Thyroid gland (tissue), 4 donors: ENCODE results near the gene DCLK2. TPM values are rescaled to one million over a fixed set of nuclear protein-coding genes. Genes with fewer than 3 reads are reported as not detected.

Source experiments
- DNase-seq, 2 donors: peaks; one replicate each; pipeline ENCODE4 v3.0.0-alpha.2; 2019
- H3K27ac ChIP-seq, 3 donors: fragments of 200-600 bp; sonication (generic); 1 replicate in 2 of 3; 2 replicates in 1 of 3; pipeline ENCODE4 v1.5.1; 2016 to 2019; ENCODE audit warnings: mild to moderate bottlenecking in 1 of 3, moderate library complexity in 1 of 3
- H3K27me3 ChIP-seq: fragments of 200-600 bp; sonication (generic); one replicate; pipeline ENCODE4 v1.5.1; 2019
- H3K36me3 ChIP-seq, 2 donors: fragments of 200-600 bp; sonication (generic); one replicate each; pipeline ENCODE4 v1.5.1; 2016 to 2019
- H3K4me1 ChIP-seq, 2 donors: fragments of 200-600 bp; sonication (generic); one replicate each; pipeline ENCODE4 v1.5.1; 2017 to 2019
- H3K4me3 ChIP-seq, 3 donors: fragments of 200-600 bp; sonication (generic); replicated peaks in 1 of 3; 1 replicate in 2 of 3; 2 replicates in 1 of 3; pipeline ENCODE4 v1.5.1; 2016; ENCODE audit warnings: mild to moderate bottlenecking in 1 of 3
- H3K9me3 ChIP-seq: fragments of 200-600 bp; sonication (generic); one replicate; pipeline ENCODE4 v1.5.1; 2017
- POLR2A ChIP-seq, 2 donors: fragments of 450-650 bp; IDR thresholded peaks; one replicate each; pipeline ENCODE4 v1.6.1; 2017; ENCODE audit warnings: antibody characterized with exemption in 2 of 2, mild to moderate bottlenecking in 2 of 2, moderate library complexity in 1 of 2
- WGBS, 2 donors: methylation state at CpG; one replicate each; pipeline ENCODE4 v1.1.5; 2017; 5-methylcytosine and 5-hydroxymethylcytosine counted together
- intact Hi-C: fragments of 100-400 bp; cut with DNase I; formaldehyde crosslinking; loops from one replicate; pipeline ENCODE4 v1.15.1; 2023
- total RNA-seq, 4 donors: library from RNA; depleted of rRNA; stranded (reverse); fragments of >200 nt; gene quantifications; one replicate each; pipeline ENCODE4 v1.2.3, GENCODE V29; 2016
- TF ChIP-seq, protein P1 (sequence below), 6 experiments: fragments of 200-600 bp in 3 of 6; fragments of 450-650 bp in 3 of 6; sonication (generic) in 3 of 6; IDR thresholded peaks; one replicate each; pipeline ENCODE4 v1.5.1; 2016 to 2019; ENCODE audit warnings: antibody characterized with exemption in 6 of 6, mild to moderate bottlenecking in 2 of 6, inconsistent platforms in 1 of 6, moderate library complexity in 1 of 6

The DCLK2 gene
- total RNA-seq, 4 donors from 2014 or later, result 6.6 to 19.7 (median 12.3) TPM

DNA sequence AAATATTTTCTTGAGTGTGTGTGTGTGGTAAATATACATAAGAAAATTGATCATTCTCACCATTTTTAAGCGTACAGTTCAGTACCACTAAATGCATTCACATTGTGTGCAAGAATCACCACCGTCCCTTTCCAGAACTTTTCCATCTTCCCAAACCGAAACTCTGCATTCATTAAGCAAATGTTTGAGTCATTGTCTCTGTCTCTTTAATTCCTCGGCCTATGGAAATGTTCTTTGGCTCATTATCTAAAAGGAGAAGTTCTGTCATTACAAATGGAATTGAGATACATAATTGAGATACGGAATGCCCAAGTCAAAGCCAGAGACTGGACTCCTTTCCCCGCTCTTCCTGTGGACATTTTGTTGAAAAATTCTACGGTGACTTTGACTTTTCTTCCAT, 168.9 kb downstream of the DCLK2 start:
- Histone ChIP-seq H3K36me3 (peaks cover 0 to 5% of the 10 kb centered on the region in 2 donors), H3K27ac (no peak overlapping the region), H3K4me3 (no peak overlapping the region), H3K9me3 (no peaks in the 10 kb centered on the region), H3K4me1 (peaks cover 0 to 7% of the 10 kb centered on the region in 2 donors), H3K27me3 (no peaks in the 10 kb centered on the region)
- intact Hi-C loops, result loop anchor here (10.0 kb wide), 2 partner anchors 232 to 262 kb away; no protein-coding TSS in a partner anchor
- DNase-seq, result no peak
- WGBS, 2 donors, result 97 to 98% methylated on average over 7 of the region's 7 CpGs
- no peak for TF ChIP-seq POLR2A (IDR thresholded peaks at IDR 0.05)
- TF ChIP-seq, protein P1, sequence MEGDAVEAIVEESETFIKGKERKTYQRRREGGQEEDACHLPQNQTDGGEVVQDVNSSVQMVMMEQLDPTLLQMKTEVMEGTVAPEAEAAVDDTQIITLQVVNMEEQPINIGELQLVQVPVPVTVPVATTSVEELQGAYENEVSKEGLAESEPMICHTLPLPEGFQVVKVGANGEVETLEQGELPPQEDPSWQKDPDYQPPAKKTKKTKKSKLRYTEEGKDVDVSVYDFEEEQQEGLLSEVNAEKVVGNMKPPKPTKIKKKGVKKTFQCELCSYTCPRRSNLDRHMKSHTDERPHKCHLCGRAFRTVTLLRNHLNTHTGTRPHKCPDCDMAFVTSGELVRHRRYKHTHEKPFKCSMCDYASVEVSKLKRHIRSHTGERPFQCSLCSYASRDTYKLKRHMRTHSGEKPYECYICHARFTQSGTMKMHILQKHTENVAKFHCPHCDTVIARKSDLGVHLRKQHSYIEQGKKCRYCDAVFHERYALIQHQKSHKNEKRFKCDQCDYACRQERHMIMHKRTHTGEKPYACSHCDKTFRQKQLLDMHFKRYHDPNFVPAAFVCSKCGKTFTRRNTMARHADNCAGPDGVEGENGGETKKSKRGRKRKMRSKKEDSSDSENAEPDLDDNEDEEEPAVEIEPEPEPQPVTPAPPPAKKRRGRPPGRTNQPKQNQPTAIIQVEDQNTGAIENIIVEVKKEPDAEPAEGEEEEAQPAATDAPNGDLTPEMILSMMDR (IDR thresholded peaks at IDR 0.05), result no peak

- no peak for TF ChIP-seq POLR2A (IDR thresholded peaks at IDR 0.05)
- TF ChIP-seq, protein P1 (IDR thresholded peaks at IDR 0.05), result no peak
- Histone ChIP-seq H3K27me3 (no peaks in the 10 kb centered on the region), H3K4me3 (no peak overlapping the region), H3K9me3 (no peaks in the 10 kb centered on the region), H3K36me3 (peaks cover 0 to 5% of the 10 kb centered on the region in 2 donors), H3K27ac (no peak overlapping the region), H3K4me1 (peaks cover 0 to 7% of the 10 kb centered on the region in 2 donors)
- no peak for DNase-seq
- WGBS, 2 donors, result 84 to 86% methylated on average over 4 of the region's 4 CpGs
- intact Hi-C loops, result loop anchor here (10.0 kb wide), 2 partner anchors 233 to 263 kb away; no protein-coding TSS in a partner anchor
Measured at GRCh38 chr4:150248181-150248580, 169.9 kb downstream of the DCLK2 start.

GRCh38 chr4:150250293-150250997, 172.2 kb downstream of the DCLK2 start:
- peaks cover 0 to 5% of the 10 kb centered on the region in 2 donors for H3K36me3 ChIP-seq
- WGBS, 2 donors, result 87 to 89% methylated on average over 7 to 9 of the region's 9 CpGs

DNA sequence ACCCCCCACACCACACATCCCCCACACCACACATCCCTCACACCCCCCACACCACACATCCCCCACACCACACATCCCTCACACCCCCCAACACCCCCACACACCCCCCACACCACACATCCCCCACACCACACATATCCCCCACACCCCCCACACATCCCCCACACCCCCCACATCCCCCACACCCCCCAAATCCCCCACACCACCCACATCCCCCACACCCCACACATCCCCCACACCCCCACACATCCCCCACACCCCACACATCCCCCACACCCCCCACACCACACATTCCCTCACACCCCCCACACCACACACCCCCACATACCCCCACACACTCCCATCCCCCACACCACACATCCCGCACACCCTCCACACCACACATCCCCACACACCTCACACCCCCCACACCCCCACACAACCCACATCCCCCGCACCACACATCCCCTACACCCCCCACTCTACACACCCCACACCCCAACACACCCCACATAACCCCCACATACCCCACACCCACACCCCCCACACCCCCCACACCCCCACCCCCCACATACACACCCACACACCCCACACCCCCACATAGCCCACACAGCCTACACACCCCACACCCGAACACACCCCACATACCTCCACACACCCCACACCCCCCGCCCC, 172.9 kb downstream of the DCLK2 start:
- Histone ChIP-seq H3K9me3 (no peaks in the 10 kb centered on the region), H3K27me3 (no peaks in the 10 kb centered on the region), H3K36me3 (peaks cover 0 to 5% of the 10 kb centered on the region in 2 donors), H3K27ac (no peak overlapping the region), H3K4me1 (no peaks in the 10 kb centered on the region), H3K4me3 (no peak overlapping the region)
- intact Hi-C loops, result no loop called here
- WGBS, 2 donors, result 100% methylated on average over 1 of the region's 4 CpGs; no CpG with 5 or more reads in 1 of the 2 donors
- TF ChIP-seq POLR2A (IDR thresholded peaks at IDR 0.05), result no peak
- TF ChIP-seq, protein P1 (IDR thresholded peaks at IDR 0.05), result no peak
- DNase-seq, result no peak

More at GRCh38 chr4:150250293-150250997, 172.2 kb downstream of the DCLK2 start:
- Histone ChIP-seq H3K4me1 (no peaks in the 10 kb centered on the region), H3K4me3 (no peak overlapping the region), H3K9me3 (no peaks in the 10 kb centered on the region), H3K27ac (no peak overlapping the region), H3K27me3 (no peaks in the 10 kb centered on the region)
- no peak for DNase-seq
- TF ChIP-seq, protein P1 (IDR thresholded peaks at IDR 0.05), result no peak
- TF ChIP-seq POLR2A (IDR thresholded peaks at IDR 0.05), result no peak
- intact Hi-C loops, result no loop called here

GRCh38 chr4:150251752-150252190, 173.5 kb downstream of the DCLK2 start:
- TF ChIP-seq, protein P1 (IDR thresholded peaks at IDR 0.05), result no peak
- no peak for TF ChIP-seq POLR2A (IDR thresholded peaks at IDR 0.05)
- no peak overlapping the region for H3K4me3 ChIP-seq
- no peak for DNase-seq
- no peak overlapping the region for H3K27ac ChIP-seq
- intact Hi-C loops, result no loop called here
- no peaks in the 10 kb centered on the region for H3K4me1 ChIP-seq
- no peaks in the 10 kb centered on the region for H3K9me3 ChIP-seq
- WGBS, 2 donors, result 67 to 87% methylated on average over 7 of the region's 7 CpGs
- H3K27me3 ChIP-seq, result no peaks in the 10 kb centered on the region
- H3K36me3 ChIP-seq, result peaks cover 0 to 5% of the 10 kb centered on the region in 2 donors
